PC-9 (cell line): ENCODE measurements around the gene STK32A.

Experiments
- CTCF ChIP-seq: fragments of 200-600 bp; sonication (generic); conservative IDR thresholded peaks from 2 replicates; pipeline ENCODE4 v1.6.1; 2017; ENCODE audit warnings: mixed run types, antibody characterized with exemption, mild to moderate bottlenecking, moderate library complexity
- EZH2 ChIP-seq: fragments of 200-600 bp; sonication (generic); IDR thresholded peaks from 2 replicates; pipeline ENCODE4 v1.8.0; 2017; ENCODE audit warnings: antibody characterized with exemption, low read depth

- TF ChIP-seq CTCF (no peak), EZH2 (no peak)
Observed at GRCh38 chr5:147384346-147385193, 149.7 kb downstream of the STK32A start.
